ENCODE results near the gene GATB. TPM values are rescaled to one million over a fixed set of nuclear protein-coding genes. Genes with fewer than 3 reads are reported as not detected.

The GATB gene
- total RNA-seq, 3 donors from 2014 or later: 15.6 to 20.2 (median 17.2) TPM

- no peak overlapping the region for H3K4me3 ChIP-seq
- H3K9me3 ChIP-seq: no peaks in the 10 kb centered on the region
- DNase-seq (no peak), ATAC-seq (no peak)
- no peaks in the 10 kb centered on the region for H3K4me1 ChIP-seq (ENCODE audit: low read depth)
- TF ChIP-seq, protein P1, sequence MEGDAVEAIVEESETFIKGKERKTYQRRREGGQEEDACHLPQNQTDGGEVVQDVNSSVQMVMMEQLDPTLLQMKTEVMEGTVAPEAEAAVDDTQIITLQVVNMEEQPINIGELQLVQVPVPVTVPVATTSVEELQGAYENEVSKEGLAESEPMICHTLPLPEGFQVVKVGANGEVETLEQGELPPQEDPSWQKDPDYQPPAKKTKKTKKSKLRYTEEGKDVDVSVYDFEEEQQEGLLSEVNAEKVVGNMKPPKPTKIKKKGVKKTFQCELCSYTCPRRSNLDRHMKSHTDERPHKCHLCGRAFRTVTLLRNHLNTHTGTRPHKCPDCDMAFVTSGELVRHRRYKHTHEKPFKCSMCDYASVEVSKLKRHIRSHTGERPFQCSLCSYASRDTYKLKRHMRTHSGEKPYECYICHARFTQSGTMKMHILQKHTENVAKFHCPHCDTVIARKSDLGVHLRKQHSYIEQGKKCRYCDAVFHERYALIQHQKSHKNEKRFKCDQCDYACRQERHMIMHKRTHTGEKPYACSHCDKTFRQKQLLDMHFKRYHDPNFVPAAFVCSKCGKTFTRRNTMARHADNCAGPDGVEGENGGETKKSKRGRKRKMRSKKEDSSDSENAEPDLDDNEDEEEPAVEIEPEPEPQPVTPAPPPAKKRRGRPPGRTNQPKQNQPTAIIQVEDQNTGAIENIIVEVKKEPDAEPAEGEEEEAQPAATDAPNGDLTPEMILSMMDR (IDR thresholded peaks at IDR 0.05): no peak
- no peaks in the 10 kb centered on the region for H3K36me3 ChIP-seq (ENCODE audit: low read depth)
- intact Hi-C loops (cut with DNase I, micrococcal nuclease): no loop called here
Observed at GRCh38 chr4:151717314-151717713, 43.5 kb downstream of the GATB start.

DNA sequence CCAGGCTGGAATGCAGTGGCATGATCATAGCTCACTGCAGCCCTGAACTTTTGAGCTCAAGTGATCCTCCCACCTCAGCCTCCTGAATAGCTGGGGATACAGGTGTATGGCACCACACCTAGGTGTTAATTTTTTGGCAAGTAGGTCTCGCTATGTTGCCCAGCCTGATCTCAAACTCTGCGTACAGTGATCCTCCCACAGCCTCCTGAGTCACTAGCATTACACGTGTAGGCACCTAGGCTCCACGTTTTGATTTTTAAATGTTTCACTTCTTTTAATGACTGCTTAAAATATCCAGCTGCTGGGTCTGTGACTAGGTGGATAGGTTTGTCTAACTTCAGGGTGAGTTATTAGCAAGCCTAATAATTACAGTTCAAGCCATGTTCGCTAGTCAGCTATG lies 44.5 kb downstream of the GATB start:
- no peak for DNase-seq
- TF ChIP-seq, protein P1 (IDR thresholded peaks at IDR 0.05): no peak
- H3K36me3 ChIP-seq (ENCODE audit: low read depth): no peaks in the 10 kb centered on the region
- intact Hi-C loops (cut with DNase I, micrococcal nuclease): no loop called here
- no peak for ATAC-seq
- no peak overlapping the region for H3K4me3 ChIP-seq
- no peaks in the 10 kb centered on the region for H3K9me3 ChIP-seq
- H3K4me1 ChIP-seq (ENCODE audit: low read depth): no peaks in the 10 kb centered on the region

- ATAC-seq (no peak), DNase-seq (no peak)
- TF ChIP-seq, protein P1 (IDR thresholded peaks at IDR 0.05): no peak
- no peaks in the 10 kb centered on the region for H3K36me3 ChIP-seq (ENCODE audit: low read depth)
- intact Hi-C loops (cut with DNase I, micrococcal nuclease): no loop called here
- no peaks in the 10 kb centered on the region for H3K4me1 ChIP-seq (ENCODE audit: low read depth)
- no peaks in the 10 kb centered on the region for H3K9me3 ChIP-seq
- H3K4me3 ChIP-seq: no peak overlapping the region
Observed at GRCh38 chr4:151715881-151716280, 44.9 kb downstream of the GATB start.

DNA sequence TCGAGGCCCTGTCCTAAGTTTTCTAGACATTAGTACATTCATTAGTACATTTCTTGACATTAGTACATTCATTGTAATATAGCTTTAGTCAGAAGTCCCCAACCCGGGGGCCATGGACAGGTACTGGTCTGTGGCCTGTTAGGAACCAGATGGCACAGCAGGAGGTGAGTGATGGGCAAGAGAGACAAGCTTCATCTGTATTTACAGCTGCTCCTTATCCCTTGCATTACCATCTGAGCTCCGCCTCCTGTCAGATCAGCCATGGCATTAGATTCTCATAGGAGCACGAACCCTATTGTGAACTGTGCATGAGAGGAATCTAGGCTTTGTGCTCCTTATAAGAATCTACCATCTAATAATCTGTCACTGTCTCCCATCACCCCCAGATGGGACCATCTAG lies 48.0 kb downstream of the GATB start:
- Histone ChIP-seq H3K36me3 (ENCODE audit: low read depth) (no peaks in the 10 kb centered on the region), H3K4me1 (ENCODE audit: low read depth) (no peaks in the 10 kb centered on the region), H3K4me3 (no peak overlapping the region), H3K9me3 (no peaks in the 10 kb centered on the region)
- ATAC-seq (no peak), DNase-seq (no peak)
- TF ChIP-seq, protein P1 (IDR thresholded peaks at IDR 0.05): no peak
- intact Hi-C loops (cut with DNase I, micrococcal nuclease): no loop called here

DNA sequence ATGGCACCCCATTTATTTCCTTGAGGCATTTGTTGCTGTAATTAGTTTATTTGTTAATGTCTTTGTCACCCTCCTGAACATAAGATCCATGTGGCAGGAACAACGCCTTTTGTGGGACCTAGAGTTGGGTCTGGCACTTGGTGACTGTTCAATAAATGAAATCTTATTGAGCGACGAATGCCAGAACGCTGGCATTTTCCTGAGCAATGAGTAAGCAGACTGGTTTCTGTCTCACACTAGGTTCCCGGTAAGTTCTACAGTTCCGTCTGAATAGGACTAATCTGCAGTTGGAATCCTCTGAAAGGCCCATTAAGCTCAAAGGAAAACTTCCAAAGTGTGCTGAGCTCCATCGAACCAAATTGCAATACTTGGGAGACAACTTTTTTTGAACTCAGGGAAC lies 49.2 kb downstream of the GATB start:
- no peaks in the 10 kb centered on the region for H3K4me1 ChIP-seq (ENCODE audit: low read depth)
- intact Hi-C loops (cut with DNase I, micrococcal nuclease): no loop called here
- ATAC-seq (no peak), DNase-seq (no peak)
- TF ChIP-seq, protein P1 (IDR thresholded peaks at IDR 0.05): no peak
- no peak overlapping the region for H3K4me3 ChIP-seq
- H3K9me3 ChIP-seq: no peaks in the 10 kb centered on the region
- no peaks in the 10 kb centered on the region for H3K36me3 ChIP-seq (ENCODE audit: low read depth)

DNA sequence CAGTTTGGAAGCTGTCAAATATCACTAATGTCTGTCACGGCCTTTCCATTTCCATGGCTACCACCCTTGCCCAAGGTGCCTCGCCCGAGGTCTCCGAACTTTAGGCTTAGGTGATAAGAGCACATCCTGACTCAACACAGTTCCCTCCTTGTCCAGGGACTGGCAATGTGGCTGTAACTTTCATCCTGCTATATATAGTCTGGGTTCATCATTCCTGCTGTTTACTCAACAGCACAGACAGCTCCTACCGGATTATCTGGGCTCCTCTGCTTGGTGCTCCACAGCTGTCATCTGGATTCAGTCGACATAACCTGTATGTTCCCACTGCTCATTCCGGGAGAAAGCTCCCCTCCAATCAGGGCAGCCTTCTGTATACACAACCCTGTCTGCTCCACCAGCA lies 51.2 kb downstream of the GATB start:
- Histone ChIP-seq H3K36me3 (ENCODE audit: low read depth) (no peaks in the 10 kb centered on the region), H3K4me3 (no peak overlapping the region), H3K9me3 (no peaks in the 10 kb centered on the region), H3K4me1 (ENCODE audit: low read depth) (no peaks in the 10 kb centered on the region)
- intact Hi-C loops (cut with DNase I, micrococcal nuclease): no loop called here
- DNase-seq (no peak), ATAC-seq (no peak)
- TF ChIP-seq, protein P1 (IDR thresholded peaks at IDR 0.05): no peak
